NT2/D1 (cell line): ENCODE measurements around the gene TMEM63C.

Source experiments
- DNase-seq: peaks from one replicate; pipeline ENCODE4 v3.0.0-alpha.2; 2011; ENCODE audit warnings: low read depth, low spot score
- H3K27me3 ChIP-seq: 2 replicates; pipeline ENCODE4 v1.6.0; 2011; ENCODE audit warnings: mild to moderate bottlenecking; ENCODE audit not compliant: insufficient read length, insufficient read depth
- H3K36me3 ChIP-seq: 2 replicates; pipeline ENCODE4 v1.6.1; 2011; ENCODE audit warnings: mild to moderate bottlenecking, low read length, mixed read lengths; ENCODE audit not compliant: insufficient read depth, insufficient read length
- H3K4me1 ChIP-seq: 2 replicates; pipeline ENCODE4 v1.5.1; 2011; ENCODE audit not compliant: insufficient read depth, insufficient read length
- H3K4me3 ChIP-seq: 2 replicates; pipeline ENCODE4 v1.5.1; 2011; ENCODE audit warnings: low read depth; ENCODE audit not compliant: insufficient read length
- H3K9ac ChIP-seq: 2 replicates; pipeline ENCODE4 v1.6.0; 2011; ENCODE audit warnings: low read depth; ENCODE audit not compliant: insufficient read length
- H3K9me3 ChIP-seq: 2 replicates; pipeline ENCODE4 v1.5.1; 2011; ENCODE audit warnings: mild to moderate bottlenecking, low read length; ENCODE audit not compliant: insufficient read depth
- SUZ12 ChIP-seq: IDR thresholded peaks from 2 replicates; pipeline ENCODE4 v1.6.1; 2011; ENCODE audit not compliant: insufficient read length, insufficient read depth; ENCODE audit errors: extremely low read depth
- YY1 ChIP-seq: IDR thresholded peaks from 2 replicates; pipeline ENCODE4 v1.6.1; 2011; ENCODE audit not compliant: insufficient read length, insufficient read depth
- ZNF274 ChIP-seq: IDR thresholded peaks from 2 replicates; pipeline ENCODE4 v1.6.1; 2011; ENCODE audit warnings: mild to moderate bottlenecking, low read depth, low read length

TMEM63C gene

DNA sequence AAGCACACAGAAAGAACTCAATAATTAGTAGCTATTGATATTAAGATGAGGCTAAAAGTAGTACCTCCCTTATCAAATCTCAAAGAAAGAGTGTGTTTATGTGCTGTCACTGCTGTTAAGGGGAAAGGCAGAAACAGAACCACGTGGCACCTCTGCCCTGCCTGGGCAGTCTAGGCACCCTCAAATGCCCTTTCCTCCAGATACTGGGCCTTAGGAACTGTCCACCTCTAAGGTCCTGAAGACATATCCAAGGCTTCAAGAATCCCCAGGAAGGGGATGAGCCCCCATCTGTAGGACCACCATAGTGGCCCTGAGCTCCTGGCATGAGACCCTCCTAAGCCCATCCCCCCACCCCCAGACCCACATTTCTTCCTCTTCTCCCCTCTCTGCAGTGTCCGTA, 60.4 kb downstream of the TMEM63C start:
- Histone ChIP-seq H3K27me3 (no peaks in the 10 kb centered on the region), H3K36me3 (no peaks in the 10 kb centered on the region), H3K4me1 (no peaks in the 10 kb centered on the region), H3K4me3 (no peak overlapping the region), H3K9me3 (no peaks in the 10 kb centered on the region), H3K9ac (no peak overlapping the region)
- no peak for DNase-seq
- no peak for TF ChIP-seq SUZ12
- no peak for TF ChIP-seq YY1

DNA sequence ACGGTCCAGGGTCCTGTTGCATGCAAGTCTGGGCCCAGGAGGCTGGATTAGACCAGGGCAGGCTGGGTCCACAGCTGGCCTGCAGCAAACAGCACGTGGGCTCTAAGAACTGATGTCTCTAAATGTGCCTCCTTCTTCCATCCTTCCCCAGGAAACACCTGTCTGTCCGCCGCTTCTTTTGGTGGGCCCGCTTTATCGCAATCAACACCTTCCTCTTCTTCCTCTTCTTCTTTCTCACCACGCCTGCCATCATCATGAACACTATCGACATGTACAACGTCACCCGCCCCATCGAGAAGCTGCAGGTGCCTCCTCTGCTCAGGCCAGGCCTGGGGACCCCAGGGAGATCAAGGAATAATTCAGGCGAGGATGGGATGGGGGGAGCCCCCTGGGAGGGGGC, 61.2 kb downstream of the TMEM63C start:
- TF ChIP-seq SUZ12 (no peak), YY1 (no peak), ZNF274 (no peak)
- Histone ChIP-seq H3K4me3 (no peak overlapping the region), H3K36me3 (no peaks in the 10 kb centered on the region), H3K9ac (no peak overlapping the region), H3K27me3 (no peaks in the 10 kb centered on the region), H3K9me3 (no peaks in the 10 kb centered on the region), H3K4me1 (no peaks in the 10 kb centered on the region)
- DNase-seq, result no peak

DNA sequence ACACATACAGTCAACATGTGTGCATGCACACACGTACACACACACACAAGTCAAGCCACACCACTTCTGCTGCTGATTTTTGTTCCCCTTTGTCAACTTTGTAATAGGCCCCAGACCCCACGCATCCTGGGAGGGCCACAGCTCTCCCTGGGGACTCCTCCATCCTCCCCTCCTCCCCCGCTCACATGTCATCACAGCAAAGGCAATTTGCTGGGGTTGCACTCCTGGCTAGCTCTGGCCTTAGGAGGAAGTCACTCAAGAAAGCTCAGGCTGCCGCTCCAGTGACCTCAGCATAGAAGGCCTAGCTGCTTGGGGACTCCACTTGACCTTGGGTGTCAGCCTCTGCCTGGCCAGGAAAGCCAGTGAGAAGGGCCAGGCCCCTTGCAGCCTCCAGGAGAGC, 62.3 kb downstream of the TMEM63C start:
- no peak for DNase-seq
- Histone ChIP-seq H3K27me3 (no peaks in the 10 kb centered on the region), H3K4me1 (no peaks in the 10 kb centered on the region), H3K36me3 (no peaks in the 10 kb centered on the region), H3K9me3 (no peaks in the 10 kb centered on the region), H3K4me3 (no peak overlapping the region), H3K9ac (no peak overlapping the region)
- TF ChIP-seq ZNF274 (no peak), SUZ12 (no peak), YY1 (no peak)

DNA sequence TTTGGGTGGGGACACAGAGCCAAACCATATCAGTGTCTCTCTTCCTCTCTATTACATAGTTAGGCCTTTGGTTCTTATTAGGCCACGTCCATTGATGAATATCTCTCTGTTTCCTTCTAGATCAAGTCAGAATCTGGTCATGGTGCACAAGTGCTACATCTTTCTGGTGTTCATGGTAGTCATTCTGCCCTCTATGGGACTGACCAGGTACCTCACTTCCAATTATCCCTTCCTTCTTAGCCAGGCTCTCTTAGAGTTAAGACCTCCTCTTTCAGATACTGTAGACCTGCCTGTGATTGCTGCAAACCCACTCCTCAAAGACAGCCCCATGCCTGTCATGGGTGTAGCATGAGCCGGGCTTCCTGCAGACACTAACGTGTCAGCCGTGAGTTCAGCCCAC, 64.2 kb downstream of the TMEM63C start:
- TF ChIP-seq ZNF274, result no peak
- no peak for TF ChIP-seq YY1
- TF ChIP-seq SUZ12, result no peak
- DNase-seq, result no peak
- Histone ChIP-seq H3K9ac (no peak overlapping the region), H3K4me1 (no peaks in the 10 kb centered on the region), H3K27me3 (no peaks in the 10 kb centered on the region), H3K9me3 (no peaks in the 10 kb centered on the region), H3K36me3 (peaks cover 5% of the 10 kb centered on the region), H3K4me3 (no peak overlapping the region)

DNA sequence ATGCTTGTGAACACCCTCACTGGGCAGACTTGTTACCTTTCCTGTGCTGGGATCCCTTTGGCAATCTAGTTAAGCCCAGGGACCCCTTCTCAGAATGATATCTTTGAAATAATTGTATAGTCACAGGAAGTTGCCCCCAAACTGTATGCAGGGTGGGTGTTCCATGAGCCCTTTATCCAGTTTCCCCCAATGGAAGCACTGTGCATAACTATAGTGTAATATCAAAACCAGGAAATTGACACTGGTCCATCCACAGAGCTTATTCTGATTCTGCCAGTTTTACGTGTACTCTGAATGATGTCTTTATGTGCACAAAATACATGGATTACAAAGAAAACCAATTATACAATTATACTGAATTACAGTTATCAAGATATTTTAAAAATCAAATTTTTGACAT, 65.2 kb downstream of the TMEM63C start:
- no peak for TF ChIP-seq ZNF274
- TF ChIP-seq SUZ12, result no peak
- TF ChIP-seq YY1, result no peak
- Histone ChIP-seq H3K4me1 (no peaks in the 10 kb centered on the region), H3K9me3 (no peaks in the 10 kb centered on the region), H3K36me3 (peaks cover 5% of the 10 kb centered on the region), H3K9ac (no peak overlapping the region), H3K4me3 (no peak overlapping the region), H3K27me3 (no peaks in the 10 kb centered on the region)
- DNase-seq, result no peak

DNA sequence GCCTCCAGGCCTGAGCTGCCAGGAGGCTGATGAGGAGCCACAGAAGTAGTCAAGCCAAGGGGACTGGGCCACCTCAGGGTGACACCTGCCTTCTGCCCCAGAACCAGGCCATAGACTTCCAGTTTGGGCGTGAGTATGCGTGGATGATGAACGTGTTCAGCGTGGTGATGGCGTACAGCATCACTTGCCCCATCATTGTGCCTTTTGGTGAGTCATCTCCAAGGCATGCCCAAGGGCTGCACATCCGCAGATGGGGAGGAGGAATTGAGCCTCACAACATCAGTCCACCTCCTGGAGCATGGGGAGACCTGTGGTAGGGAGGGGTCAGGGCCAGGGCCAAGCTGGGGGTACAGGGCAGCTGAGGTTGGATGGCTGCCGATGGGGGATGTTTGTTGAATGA, 67.1 kb downstream of the TMEM63C start:
- Histone ChIP-seq H3K4me1 (no peaks in the 10 kb centered on the region), H3K27me3 (no peaks in the 10 kb centered on the region), H3K9me3 (no peaks in the 10 kb centered on the region), H3K4me3 (no peak overlapping the region), H3K9ac (no peak overlapping the region), H3K36me3 (peaks cover 5% of the 10 kb centered on the region)
- TF ChIP-seq SUZ12 (no peak), ZNF274 (no peak), YY1 (no peak)
- DNase-seq, result no peak

DNA sequence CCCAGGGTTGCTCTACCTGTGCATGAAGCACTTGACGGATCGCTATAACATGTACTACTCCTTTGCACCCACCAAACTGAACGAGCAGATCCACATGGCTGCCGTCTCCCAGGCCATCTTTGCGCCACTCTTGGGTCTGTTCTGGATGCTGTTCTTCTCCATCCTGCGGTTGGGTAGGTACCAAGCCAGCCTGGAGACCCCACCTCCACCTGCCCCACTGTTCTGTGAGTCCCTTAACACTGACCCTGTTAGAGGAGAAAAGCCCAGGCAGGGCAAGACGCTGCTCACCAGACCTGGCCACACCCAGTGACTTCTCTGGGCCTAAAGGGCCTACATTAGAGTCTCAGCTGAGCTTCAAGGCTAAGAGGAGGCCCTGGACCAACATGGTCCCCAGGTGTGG, 67.7 kb downstream of the TMEM63C start:
- no peak for TF ChIP-seq ZNF274
- TF ChIP-seq SUZ12, result no peak
- TF ChIP-seq YY1, result no peak
- no peak for DNase-seq
- H3K9me3 ChIP-seq, result no peaks in the 10 kb centered on the region
- no peaks in the 10 kb centered on the region for H3K27me3 ChIP-seq
- no peaks in the 10 kb centered on the region for H3K4me1 ChIP-seq
- H3K9ac ChIP-seq, result no peak overlapping the region
- H3K36me3 ChIP-seq, result peaks cover 5% of the 10 kb centered on the region
- no peak overlapping the region for H3K4me3 ChIP-seq

DNA sequence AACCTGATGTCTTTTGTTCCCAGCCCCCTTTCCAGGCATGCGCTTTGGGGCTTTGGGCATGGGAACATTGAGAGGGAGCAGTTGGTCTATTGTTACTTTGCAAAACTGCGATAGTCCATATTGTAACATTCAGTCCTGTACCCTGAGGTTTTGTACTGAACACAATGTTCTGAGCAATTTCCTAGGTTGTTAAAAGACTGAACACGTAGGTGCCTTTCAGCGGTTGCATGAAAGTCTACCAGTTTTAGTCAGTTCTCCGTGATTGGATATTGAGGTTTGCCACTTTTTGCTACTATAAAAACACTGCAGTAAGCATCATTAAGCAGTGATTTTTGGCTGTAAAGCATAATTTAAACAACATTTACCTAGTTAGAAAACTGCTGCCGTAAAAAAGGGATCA, 69.3 kb downstream of the TMEM63C start:
- no peaks in the 10 kb centered on the region for H3K4me1 ChIP-seq
- no peak overlapping the region for H3K4me3 ChIP-seq
- H3K9ac ChIP-seq, result no peak overlapping the region
- H3K27me3 ChIP-seq, result no peaks in the 10 kb centered on the region
- H3K36me3 ChIP-seq, result peaks cover 5% of the 10 kb centered on the region
- DNase-seq, result no peak
- TF ChIP-seq SUZ12, result no peak
- no peak for TF ChIP-seq ZNF274
- TF ChIP-seq YY1, result no peak
- H3K9me3 ChIP-seq, result no peaks in the 10 kb centered on the region
